Measurements from ENCODE around the gene KIAA0513. TPM values are rescaled to one million over a fixed set of nuclear protein-coding genes. Genes with fewer than 3 reads are reported as not detected.

Gene KIAA0513
- total and polyA plus RNA-seq, 11 donors, result 4.5 to 14.0 (median 9.1) TPM

- ATAC-seq, result no peak
- Histone ChIP-seq H3K9me3 (no peaks in the 10 kb centered on the region), H3K4me3 (no peak overlapping the region), H3K4me1 (peaks cover 0 to 30% (median 0%) of the 10 kb centered on the region in 12 donors), H3K27ac (no peak overlapping the region), H3K27me3 (no peaks in the 10 kb centered on the region), H3K36me3 (no peaks in the 10 kb centered on the region)
- DNase-seq, result no peak
- 73 to 88% (median 81%) methylated on average over 9 of the region's 9 CpGs for WGBS, 4 donors
- TF ChIP-seq CTCF (IDR thresholded peaks at IDR 0.05) (no peak), POLR2A (IDR thresholded peaks at IDR 0.05) (no peak)
- intact Hi-C loops (cut with DNase I), result loop anchor here in 2 of 10 donors (10.0 kb wide), 2 partner anchors 608 to 618 kb away; no protein-coding TSS in a partner anchor
Measured at GRCh38 chr16:85107083-85107482, 79.5 kb downstream of the KIAA0513 start.

GRCh38 chr16:85107532-85107931, 79.9 kb downstream of the KIAA0513 start:
- Histone ChIP-seq H3K9me3 (no peaks in the 10 kb centered on the region), H3K4me1 (peaks cover 0 to 25% (median 0%) of the 10 kb centered on the region in 12 donors), H3K27me3 (no peaks in the 10 kb centered on the region), H3K27ac (no peak overlapping the region), H3K4me3 (no peak overlapping the region), H3K36me3 (no peaks in the 10 kb centered on the region)
- no peak for TF ChIP-seq CTCF (IDR thresholded peaks at IDR 0.05)
- TF ChIP-seq POLR2A (IDR thresholded peaks at IDR 0.05), result no peak
- ATAC-seq, result no peak
- 81 to 87% (median 83%) methylated on average over 11 of the region's 11 CpGs for WGBS, 4 donors
- intact Hi-C loops (cut with DNase I), result loop anchor here in 2 of 10 donors (10.0 kb wide), 2 partner anchors 607 to 617 kb away; no protein-coding TSS in a partner anchor
- no peak for DNase-seq

- TF ChIP-seq CTCF (IDR thresholded peaks at IDR 0.05) (no peak), POLR2A (IDR thresholded peaks at IDR 0.05) (no peak)
- 96 to 98% (median 97%) methylated on average over 15 to 19 of the region's 19 CpGs for WGBS, 4 donors
Measured at GRCh38 chr16:85110105-85110504, 82.5 kb downstream of the KIAA0513 start.

GRCh38 chr16:85111184-85111583, 83.6 kb downstream of the KIAA0513 start:
- ATAC-seq (no peak), DNase-seq (no peak)
- Histone ChIP-seq H3K4me1 (peaks cover 0 to 9% (median 1%) of the 10 kb centered on the region in 12 donors), H3K4me3 (no peak overlapping the region), H3K9me3 (no peaks in the 10 kb centered on the region), H3K27ac (no peak overlapping the region), H3K27me3 (no peaks in the 10 kb centered on the region), H3K36me3 (no peaks in the 10 kb centered on the region)
- WGBS, 4 donors, result 84 to 92% (median 89%) methylated on average over 7 to 9 of the region's 9 CpGs
- intact Hi-C loops (cut with DNase I), result loop anchor here in 3 of 10 donors (10.0 kb wide), 6 partner anchors 134 to 604 kb away; partner anchors contain the start of gene GSE1 (in 1 of the 3)
- no peak for TF ChIP-seq POLR2A (IDR thresholded peaks at IDR 0.05)
- TF ChIP-seq CTCF (IDR thresholded peaks at IDR 0.05), result no peak

More at GRCh38 chr16:85110105-85110504, 82.5 kb downstream of the KIAA0513 start:
- Histone ChIP-seq H3K27ac (no peak overlapping the region), H3K27me3 (no peaks in the 10 kb centered on the region), H3K4me3 (no peak overlapping the region), H3K9me3 (no peaks in the 10 kb centered on the region), H3K4me1 (peaks cover 0 to 10% (median under 1%) of the 10 kb centered on the region in 12 donors), H3K36me3 (no peaks in the 10 kb centered on the region)
- DNase-seq (no peak), ATAC-seq (no peak)
- intact Hi-C loops (cut with DNase I), result loop anchor here in 3 of 10 donors (10.0 kb wide), 6 partner anchors 135 to 605 kb away; partner anchors contain the start of gene GSE1 (in 1 of the 3)

Data from heart left ventricle (tissue), 16 donors.